ENCODE measurements around the gene BCLAF3.

Gene BCLAF3

GRCh38 chrX:19955306-19955705 lies 35.6 kb downstream of the BCLAF3 start (continued):
- TF ChIP-seq EGR2 (tag by site-specific recombination; IDR thresholded peaks at IDR 0.05; ENCODE audit: low read depth) (no peak), OVOL3 (tag by site-specific recombination; IDR thresholded peaks at IDR 0.05) (no peak), ZNF704 (tag by site-specific recombination; IDR thresholded peaks at IDR 0.05) (no peak)
- TF ChIP-seq, protein P1, sequence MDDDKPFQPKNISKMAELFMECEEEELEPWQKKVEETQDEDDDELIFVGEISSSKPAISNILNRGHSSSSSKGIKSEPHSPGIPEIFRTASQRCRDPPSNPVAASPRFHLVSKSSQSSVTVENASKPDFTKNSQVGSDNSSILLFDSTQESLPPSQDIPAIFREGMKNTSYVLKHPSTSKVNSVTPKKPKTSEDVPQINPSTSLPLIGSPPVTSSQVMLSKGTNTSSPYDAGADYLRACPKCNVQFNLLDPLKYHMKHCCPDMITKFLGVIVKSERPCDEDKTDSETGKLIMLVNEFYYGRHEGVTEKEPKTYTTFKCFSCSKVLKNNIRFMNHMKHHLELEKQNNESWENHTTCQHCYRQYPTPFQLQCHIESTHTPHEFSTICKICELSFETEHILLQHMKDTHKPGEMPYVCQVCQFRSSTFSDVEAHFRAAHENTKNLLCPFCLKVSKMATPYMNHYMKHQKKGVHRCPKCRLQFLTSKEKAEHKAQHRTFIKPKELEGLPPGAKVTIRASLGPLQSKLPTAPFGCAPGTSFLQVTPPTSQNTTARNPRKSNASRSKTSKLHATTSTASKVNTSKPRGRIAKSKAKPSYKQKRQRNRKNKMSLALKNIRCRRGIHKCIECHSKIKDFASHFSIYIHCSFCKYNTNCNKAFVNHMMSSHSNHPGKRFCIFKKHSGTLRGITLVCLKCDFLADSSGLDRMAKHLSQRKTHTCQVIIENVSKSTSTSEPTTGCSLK (tag by site-specific recombination; IDR thresholded peaks at IDR 0.05): no peak

- CTCF ChIA-PET: interaction anchor here (0.5 to 0.9 kb wide), 3 partner anchors 19 to 409 kb away, joined by 3 to 5 read pairs (median 4); no protein-coding TSS in a partner anchor
- TF ChIP-seq ZBTB20 (tag by site-specific recombination; IDR thresholded peaks at IDR 0.05) (no peak), BCL6B (tag by site-specific recombination; IDR thresholded peaks at IDR 0.05) (no peak), ZNF274 (IDR thresholded peaks at IDR 0.05; ENCODE audit: low read length) (no peak), ZNF274 (tag by site-specific recombination; IDR thresholded peaks at IDR 0.05; ENCODE audit: borderline replicate concordance) (no peak), ZNF37A (tag by site-specific recombination; IDR thresholded peaks at IDR 0.05) (no peak), ZNF335 (tag by site-specific recombination; conservative IDR thresholded peaks at IDR 0.05) (no peak), ZNF114 (tag by site-specific recombination; IDR thresholded peaks at IDR 0.05) (no peak), ZNF645 (tag by site-specific recombination; IDR thresholded peaks at IDR 0.05) (no peak), ZNF426 (tag by site-specific recombination; IDR thresholded peaks at IDR 0.05) (no peak), KLF1 (tag by site-specific recombination; IDR thresholded peaks at IDR 0.05) (no peak), ZNF629 (tag by site-specific recombination; IDR thresholded peaks at IDR 0.05) (no peak)
- peaks cover 0 to 8% of the 10 kb centered on the region in 2 experiments; a peak in 1 of 3 replicates for H3K36me3 ChIP-seq (ENCODE audit: control insufficient read depth in 2 of 2, insufficient read depth in 1 of 2, low read length in 2 of 2)
- no peak overlapping the region for H3K4me3 ChIP-seq (ENCODE audit: low read depth, low read length)
- H3K9me3 ChIP-seq (ENCODE audit: control insufficient read depth, insufficient read depth, low read depth, low read length): no peaks in the 10 kb centered on the region
- no peaks in the 10 kb centered on the region for H3K4me1 ChIP-seq (ENCODE audit: control insufficient read depth, insufficient read depth, low read length)
- POLR2A ChIA-PET: no interaction called here
- no peak overlapping the region for H3K27ac ChIP-seq (ENCODE audit: extremely low read depth, low read depth, low read length)
Observed at GRCh38 chrX:19954335-19955096, 36.3 kb downstream of the BCLAF3 start.

- no peak for TF ChIP-seq BCL11A (tag by site-specific recombination; IDR thresholded peaks at IDR 0.05; ENCODE audit: low read depth)
- no peak for TF ChIP-seq ZBTB48 (tag by site-specific recombination; IDR thresholded peaks at IDR 0.05)
- TF ChIP-seq, protein P2, sequence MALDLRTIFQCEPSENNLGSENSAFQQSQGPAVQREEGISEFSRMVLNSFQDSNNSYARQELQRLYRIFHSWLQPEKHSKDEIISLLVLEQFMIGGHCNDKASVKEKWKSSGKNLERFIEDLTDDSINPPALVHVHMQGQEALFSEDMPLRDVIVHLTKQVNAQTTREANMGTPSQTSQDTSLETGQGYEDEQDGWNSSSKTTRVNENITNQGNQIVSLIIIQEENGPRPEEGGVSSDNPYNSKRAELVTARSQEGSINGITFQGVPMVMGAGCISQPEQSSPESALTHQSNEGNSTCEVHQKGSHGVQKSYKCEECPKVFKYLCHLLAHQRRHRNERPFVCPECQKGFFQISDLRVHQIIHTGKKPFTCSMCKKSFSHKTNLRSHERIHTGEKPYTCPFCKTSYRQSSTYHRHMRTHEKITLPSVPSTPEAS (tag by site-specific recombination; IDR thresholded peaks at IDR 0.05): no peak
- no peak for TF ChIP-seq ZNF555 (tag by site-specific recombination; conservative IDR thresholded peaks at IDR 0.05)
- TF ChIP-seq ZSCAN5A (tag by site-specific recombination; IDR thresholded peaks at IDR 0.05): no peak
- no peak for TF ChIP-seq ZNF791 (tag by site-specific recombination; IDR thresholded peaks at IDR 0.05)
- no peak for TF ChIP-seq SP2 (tag by site-specific recombination; IDR thresholded peaks at IDR 0.05)
- TF ChIP-seq BCL11B (tag by site-specific recombination; IDR thresholded peaks at IDR 0.05; ENCODE audit: low read depth): no peak
- no peak for TF ChIP-seq ZNF629 (tag by site-specific recombination; IDR thresholded peaks at IDR 0.05)
- TF ChIP-seq ZFP69B (tag by site-specific recombination; IDR thresholded peaks at IDR 0.05): no peak
- TF ChIP-seq ZNF670 (tag by site-specific recombination; IDR thresholded peaks at IDR 0.05; ENCODE audit: low read depth): no peak
- TF ChIP-seq ZBTB8A (tag by site-specific recombination; IDR thresholded peaks at IDR 0.05): no peak
- no peak overlapping the region for H3K27ac ChIP-seq (ENCODE audit: extremely low read depth, low read depth, low read length)
- CTCF ChIA-PET: no interaction called here
- POLR2A ChIA-PET: no interaction called here
- no peak overlapping the region for H3K4me3 ChIP-seq (ENCODE audit: low read depth, low read length)
- H3K4me1 ChIP-seq (ENCODE audit: control insufficient read depth, insufficient read depth, low read length): no peaks in the 10 kb centered on the region
- H3K9me3 ChIP-seq (ENCODE audit: control insufficient read depth, insufficient read depth, low read depth, low read length): no peaks in the 10 kb centered on the region
- peaks cover 0 to 8% of the 10 kb centered on the region in 2 experiments; a peak in 1 of 3 replicates for H3K36me3 ChIP-seq (ENCODE audit: control insufficient read depth in 2 of 2, insufficient read depth in 1 of 2, low read length in 2 of 2)
Observed at GRCh38 chrX:19953145-19953544, 37.7 kb downstream of the BCLAF3 start.
